Left lung (tissue), 10 donors: ENCODE measurements around the gene GATA5. TPM values are rescaled to one million over a fixed set of nuclear protein-coding genes. Genes with fewer than 3 reads are reported as not detected.

Source experiments
- ATAC-seq: fragments of 200-7000 bp; cut with Tn5 transposase; one replicate; pipeline ENCODE4 v1.9.1; 2020; ENCODE audit warnings: moderate library complexity
- DNase-seq, 4 donors: peaks; one replicate each; pipeline ENCODE4 v3.0.0-alpha.2; 2013 to 2020
- H3K27ac ChIP-seq, 2 donors: fragments of 200-600 bp; sonication (generic) in 1 of 2; one replicate each; pipeline versions ENCODE4 v1.5.0 to v1.8.0; 2020 to 2021
- H3K27me3 ChIP-seq, 2 donors: fragments of 200-600 bp; sonication (generic) in 1 of 2; one replicate each; pipeline versions ENCODE4 v1.5.0 to v1.8.0; 2020 to 2021
- H3K36me3 ChIP-seq, 2 donors: fragments of 200-600 bp; sonication (generic) in 1 of 2; one replicate each; pipeline versions ENCODE4 v1.5.0 to v1.8.0; 2020 to 2021
- H3K4me1 ChIP-seq, 2 donors: fragments of 200-600 bp; one replicate each; pipeline ENCODE4 v1.8.0; 2021
- H3K4me3 ChIP-seq, 2 donors: fragments of 200-600 bp; sonication (generic) in 1 of 2; one replicate each; pipeline versions ENCODE4 v1.5.0 to v1.8.0; 2020 to 2021; ENCODE audit warnings: mild to moderate bottlenecking in 1 of 2
- H3K9me3 ChIP-seq, 2 donors: fragments of 200-600 bp; sonication (generic) in 1 of 2; one replicate each; pipeline versions ENCODE4 v1.5.0 to v1.8.0; 2020 to 2021
- CTCF ChIP-seq, 2 donors: fragments of 200-600 bp; sonication (generic) in 1 of 2; IDR thresholded peaks; one replicate each; pipeline versions ENCODE4 v1.5.0 to v1.8.0; 2021; ENCODE audit warnings: antibody characterized with exemption in 2 of 2
- intact Hi-C, 2 donors: fragments of 100-400 bp; cut with DNase I; formaldehyde crosslinking; loops; one replicate each; pipeline versions ENCODE4 v1.11.2 to v1.14.2; 2022
- polyA plus RNA-seq, 6 donors: library from polyadenylated mRNA; unstranded; fragments of 120-200 nt; gene quantifications; one replicate each; pipeline ENCODE4 v1.2.1, GENCODE V29; 2013; ENCODE audit not compliant: insufficient read length in 6 of 6
- total RNA-seq, 2 donors: library from RNA; stranded (reverse); fragmentation: NEBNext Ultra II Directional; extraction: Animal tissue kit (Norgen Biotek cat#: 25700); gene quantifications; one replicate each; pipeline ENCODE4 v1.2.1, GENCODE V29; 2021
- donor health status: DM: no; HTN: yes; CAD: no.
- donor health status: DM: no; HTN: no; CAD: no.

Gene GATA5
- total and polyA plus RNA-seq, 8 donors = 0.84 to 45.8 (median 30.9) TPM

- H3K27me3 ChIP-seq = peaks cover 53 to 98% of the 10 kb centered on the region in 2 donors
- H3K36me3 ChIP-seq = no peaks in the 10 kb centered on the region
- no peak for TF ChIP-seq CTCF (IDR thresholded peaks at IDR 0.05)
Observed at GRCh38 chr20:62485701-62486089, 9.9 kb upstream of the GATA5 start.

GRCh38 chr20:62485062-62485700 lies 9.4 kb upstream of the GATA5 start:
- Histone ChIP-seq H3K27me3 (peaks cover 53 to 100% of the 10 kb centered on the region in 2 donors), H3K4me1 (peaks cover 0 to 11% of the 10 kb centered on the region in 2 donors), H3K27ac (no peak overlapping the region), H3K4me3 (no peak overlapping the region), H3K9me3 (no peaks in the 10 kb centered on the region), H3K36me3 (no peaks in the 10 kb centered on the region)
- DNase-seq = peak in 2 of 4 donors; percentile 90 to 96
- intact Hi-C loops = no loop called here
- ATAC-seq = peak; percentile 57
- no peak for TF ChIP-seq CTCF (IDR thresholded peaks at IDR 0.05)

More at GRCh38 chr20:62485701-62486089, 9.9 kb upstream of the GATA5 start:
- Histone ChIP-seq H3K27ac (no peak overlapping the region), H3K4me1 (peaks cover 0 to 11% of the 10 kb centered on the region in 2 donors), H3K9me3 (no peaks in the 10 kb centered on the region), H3K4me3 (no peak overlapping the region)
- intact Hi-C loops = no loop called here
- ATAC-seq = no peak
- no peak for DNase-seq

- no peak for ATAC-seq
- intact Hi-C loops = no loop called here
- Histone ChIP-seq H3K27ac (no peak overlapping the region), H3K9me3 (no peaks in the 10 kb centered on the region), H3K36me3 (no peaks in the 10 kb centered on the region), H3K27me3 (peaks cover 53 to 98% of the 10 kb centered on the region in 2 donors), H3K4me3 (no peak overlapping the region), H3K4me1 (peaks cover 0 to 11% of the 10 kb centered on the region in 2 donors)
- no peak for TF ChIP-seq CTCF (IDR thresholded peaks at IDR 0.05)
- no peak for DNase-seq
Observed at GRCh38 chr20:62484478-62484877, 8.7 kb upstream of the GATA5 start.

GRCh38 chr20:62483613-62484458 lies 8.0 kb upstream of the GATA5 start:
- no peaks in the 10 kb centered on the region for H3K36me3 ChIP-seq
- TF ChIP-seq CTCF (IDR thresholded peaks at IDR 0.05) = no peak
- ATAC-seq (no peak), DNase-seq (no peak)
- peaks cover 56 to 98% of the 10 kb centered on the region in 2 donors for H3K27me3 ChIP-seq
- no peaks in the 10 kb centered on the region for H3K9me3 ChIP-seq
- H3K4me1 ChIP-seq = peaks cover 0 to 11% of the 10 kb centered on the region in 2 donors
- H3K27ac ChIP-seq = no peak overlapping the region
- intact Hi-C loops = no loop called here
- no peak overlapping the region for H3K4me3 ChIP-seq

GRCh38 chr20:62482974-62483373 lies 7.2 kb upstream of the GATA5 start:
- intact Hi-C loops = no loop called here
- no peak for TF ChIP-seq CTCF (IDR thresholded peaks at IDR 0.05)
- no peak overlapping the region for H3K27ac ChIP-seq
- no peak overlapping the region for H3K4me3 ChIP-seq
- no peak for DNase-seq
- H3K27me3 ChIP-seq = peaks cover 64 to 98% of the 10 kb centered on the region in 2 donors
- H3K9me3 ChIP-seq = no peaks in the 10 kb centered on the region
- ATAC-seq = no peak
- H3K4me1 ChIP-seq = peaks cover 0 to 11% of the 10 kb centered on the region in 2 donors
- H3K36me3 ChIP-seq = no peaks in the 10 kb centered on the region
